Panc1 (cell line): ENCODE data around the gene ZNF157. TPM values are rescaled to one million over a fixed set of nuclear protein-coding genes. Genes with fewer than 3 reads are reported as not detected.

ENCODE experiments used
- ATAC-seq: fragments of 200-7000 bp; cut with Tn5 transposase; 2 replicates; pipeline ENCODE4 v1.9.1; 2020; ENCODE audit warnings: mild to moderate bottlenecking, moderate library complexity
- BruUV-seq: library from RNA; stranded (reverse); fragments of 400-500 nt; replicated peaks from 2 replicates; lab custom pipeline; 2021; lab: Mats Ljungman, UMichigan
- CTCF ChIA-PET: fragments of 300-600 bp; sonication (Branson Sonifier 250); formaldehyde crosslinking; loops from one replicate; lab custom pipeline; 2022; ENCODE audit warnings: antibody characterized with exemption; lab: Charles Lee
- POLR2A ChIA-PET: fragments of 300-600 bp; sonication (Branson Sonifier 250); formaldehyde crosslinking; loops from one replicate; lab custom pipeline; 2022; ENCODE audit warnings: antibody characterized with exemption; lab: Charles Lee
- DNase-seq: peaks from one replicate; pipeline ENCODE4 v3.0.0-alpha.2; 2010; ENCODE audit warnings: low read depth, low spot score
- H3K27ac ChIP-seq: 2 replicates; pipeline ENCODE4 v1.5.1; 2011; ENCODE audit warnings: mild to moderate bottlenecking, low read length, inconsistent platforms
- H3K27me3 ChIP-seq: fragments of 200-500 bp; sonication (Bioruptor generic); 2 replicates; pipeline ENCODE4 v1.6.0; 2014; ENCODE audit warnings: low read length, inconsistent platforms; ENCODE audit not compliant: control insufficient read depth, insufficient read depth
- H3K36me3 ChIP-seq: fragments of 200-500 bp; sonication (Bioruptor generic); 2 replicates; pipeline ENCODE4 v1.5.1; 2014; ENCODE audit warnings: inconsistent platforms, mild to moderate bottlenecking, low read length, moderate library complexity; ENCODE audit not compliant: control insufficient read depth, insufficient read depth
- H3K4me1 ChIP-seq: 2 replicates; pipeline ENCODE4 v1.5.1; 2011; ENCODE audit warnings: inconsistent platforms, mild to moderate bottlenecking, low read length, moderate library complexity; ENCODE audit not compliant: control insufficient read depth, insufficient read depth
- H3K4me3 ChIP-seq, 2 experiments: 2 replicates each; pipeline ENCODE4 v1.5.1; 2011 to 2012; ENCODE audit warnings: low read depth in 2 of 2, low read length in 2 of 2, mild to moderate bottlenecking in 2 of 2, inconsistent platforms in 1 of 2, moderate library complexity in 1 of 2
- H3K9me3 ChIP-seq: fragments of 200-500 bp; sonication (Bioruptor generic); 2 replicates; pipeline ENCODE4 v1.5.1; 2014; ENCODE audit warnings: low read depth, mild to moderate bottlenecking, inconsistent platforms, low read length, moderate library complexity; ENCODE audit not compliant: control insufficient read depth, insufficient read depth
- POLR2AphosphoS5 ChIP-seq: IDR thresholded peaks from 2 replicates; pipeline ENCODE4 v1.6.1; 2012; ENCODE audit warnings: mild to moderate bottlenecking, low read depth, low read length, moderate library complexity
- SIN3A ChIP-seq: IDR thresholded peaks from 2 replicates; pipeline ENCODE4 v1.6.1; 2012; ENCODE audit warnings: low read depth, mild to moderate bottlenecking, low read length, moderate library complexity, borderline replicate concordance; ENCODE audit not compliant: insufficient read depth
- TCF7L2 ChIP-seq: IDR thresholded peaks from 2 replicates; pipeline ENCODE4 v1.6.1; 2011; ENCODE audit warnings: mild to moderate bottlenecking, low read depth, low read length, inconsistent platforms
- in situ Hi-C: cut with HindIII; loops from 2 replicates; pipeline ENCODE4 v1.10.0; 2016; ENCODE audit warnings: low sequenced_read_pairs, low pct_unique_long_range_greater_than_20kb
- intact Hi-C: fragments of 100-400 bp; cut with micrococcal nuclease; formaldehyde crosslinking; loops from one replicate; pipeline ENCODE4 v1.10.0; 2022; ENCODE audit not compliant: unreplicated experiment
- total RNA-seq: library from RNA; stranded (reverse); gene quantifications from one replicate; pipeline ENCODE4 v1.2.1, GENCODE V29; 2021; ENCODE audit not compliant: unreplicated experiment
- TF ChIP-seq, protein P1 (sequence below), 2 experiments: IDR thresholded peaks; 2 replicates each; pipeline ENCODE4 v1.6.1; 2011 to 2012; ENCODE audit warnings: low read depth in 2 of 2, control low read depth in 1 of 2, low read length in 1 of 2, mild to moderate bottlenecking in 1 of 2, moderate library complexity in 1 of 2; ENCODE audit not compliant: insufficient read depth in 1 of 2
- TF ChIP-seq, protein P2 (sequence below): fragments of 450-650 bp; IDR thresholded peaks from 2 replicates; pipeline ENCODE4 v1.5.1; 2017; ENCODE audit warnings: mild to moderate bottlenecking

The ZNF157 gene
- total RNA-seq, 1 experiment from 2014 or later: not detected

DNA sequence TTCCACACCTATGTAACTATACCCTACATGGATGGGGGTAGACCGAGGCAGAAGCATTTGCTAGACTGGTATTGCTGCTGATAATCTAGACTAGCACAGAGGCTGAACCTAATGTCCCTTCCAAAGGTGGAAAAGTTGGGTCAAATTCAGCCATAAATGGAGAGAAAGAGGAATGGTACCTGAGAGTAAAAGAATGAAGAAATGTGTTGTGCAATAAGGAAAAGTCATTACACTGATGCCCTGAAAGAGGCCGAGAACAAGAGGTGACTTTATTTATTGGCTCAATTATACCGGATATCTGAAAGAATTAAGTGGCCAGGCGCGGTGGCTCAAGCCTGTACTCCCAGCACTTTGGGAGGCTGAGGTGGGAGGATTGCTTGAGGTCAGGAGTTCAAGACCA lies 60.5 kb downstream of the ZNF157 start:
- ATAC-seq (no peak), DNase-seq (no peak)
- Histone ChIP-seq H3K9me3 (no peaks in the 10 kb centered on the region), H3K27ac (no peak overlapping the region), H3K27me3 (no peaks in the 10 kb centered on the region), H3K4me1 (no peaks in the 10 kb centered on the region), H3K36me3 (no peaks in the 10 kb centered on the region), H3K4me3 (no peak overlapping the region)
- intact Hi-C loops (no loop called here), in situ Hi-C loops (no loop called here)
- ChIA-PET POLR2A (no interaction called here), CTCF (no interaction called here)
- TF ChIP-seq TCF7L2 (no peak), SIN3A (no peak), POLR2AphosphoS5 (no peak)
- TF ChIP-seq, protein P1, sequence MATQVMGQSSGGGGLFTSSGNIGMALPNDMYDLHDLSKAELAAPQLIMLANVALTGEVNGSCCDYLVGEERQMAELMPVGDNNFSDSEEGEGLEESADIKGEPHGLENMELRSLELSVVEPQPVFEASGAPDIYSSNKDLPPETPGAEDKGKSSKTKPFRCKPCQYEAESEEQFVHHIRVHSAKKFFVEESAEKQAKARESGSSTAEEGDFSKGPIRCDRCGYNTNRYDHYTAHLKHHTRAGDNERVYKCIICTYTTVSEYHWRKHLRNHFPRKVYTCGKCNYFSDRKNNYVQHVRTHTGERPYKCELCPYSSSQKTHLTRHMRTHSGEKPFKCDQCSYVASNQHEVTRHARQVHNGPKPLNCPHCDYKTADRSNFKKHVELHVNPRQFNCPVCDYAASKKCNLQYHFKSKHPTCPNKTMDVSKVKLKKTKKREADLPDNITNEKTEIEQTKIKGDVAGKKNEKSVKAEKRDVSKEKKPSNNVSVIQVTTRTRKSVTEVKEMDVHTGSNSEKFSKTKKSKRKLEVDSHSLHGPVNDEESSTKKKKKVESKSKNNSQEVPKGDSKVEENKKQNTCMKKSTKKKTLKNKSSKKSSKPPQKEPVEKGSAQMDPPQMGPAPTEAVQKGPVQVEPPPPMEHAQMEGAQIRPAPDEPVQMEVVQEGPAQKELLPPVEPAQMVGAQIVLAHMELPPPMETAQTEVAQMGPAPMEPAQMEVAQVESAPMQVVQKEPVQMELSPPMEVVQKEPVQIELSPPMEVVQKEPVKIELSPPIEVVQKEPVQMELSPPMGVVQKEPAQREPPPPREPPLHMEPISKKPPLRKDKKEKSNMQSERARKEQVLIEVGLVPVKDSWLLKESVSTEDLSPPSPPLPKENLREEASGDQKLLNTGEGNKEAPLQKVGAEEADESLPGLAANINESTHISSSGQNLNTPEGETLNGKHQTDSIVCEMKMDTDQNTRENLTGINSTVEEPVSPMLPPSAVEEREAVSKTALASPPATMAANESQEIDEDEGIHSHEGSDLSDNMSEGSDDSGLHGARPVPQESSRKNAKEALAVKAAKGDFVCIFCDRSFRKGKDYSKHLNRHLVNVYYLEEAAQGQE (IDR thresholded peaks at IDR 0.05; ENCODE audit: insufficient read depth in 1 of 2, low read depth in 2 of 2, low read length in 1 of 2): no peak
- BruUV-seq: no TSS peak

DNA sequence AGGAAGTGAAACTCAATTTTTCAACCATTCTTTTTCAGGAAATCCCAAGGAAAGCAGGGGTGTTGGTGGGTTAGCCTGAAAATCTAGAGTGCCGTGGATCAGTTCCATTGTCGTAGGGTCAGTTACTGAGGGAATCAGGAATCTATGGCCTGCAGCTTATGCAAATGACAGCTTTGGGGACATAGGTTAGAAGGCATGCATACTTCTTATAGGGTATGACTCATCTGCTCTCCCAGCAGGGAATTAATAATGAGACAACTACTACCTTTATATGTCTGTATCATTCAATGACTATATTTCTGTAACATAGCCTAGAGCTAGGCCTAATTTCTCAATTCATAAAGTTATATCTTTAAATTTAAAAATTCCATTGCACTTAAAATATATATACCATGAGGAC lies 76.1 kb downstream of the ZNF157 start:
- TF ChIP-seq, protein P2, sequence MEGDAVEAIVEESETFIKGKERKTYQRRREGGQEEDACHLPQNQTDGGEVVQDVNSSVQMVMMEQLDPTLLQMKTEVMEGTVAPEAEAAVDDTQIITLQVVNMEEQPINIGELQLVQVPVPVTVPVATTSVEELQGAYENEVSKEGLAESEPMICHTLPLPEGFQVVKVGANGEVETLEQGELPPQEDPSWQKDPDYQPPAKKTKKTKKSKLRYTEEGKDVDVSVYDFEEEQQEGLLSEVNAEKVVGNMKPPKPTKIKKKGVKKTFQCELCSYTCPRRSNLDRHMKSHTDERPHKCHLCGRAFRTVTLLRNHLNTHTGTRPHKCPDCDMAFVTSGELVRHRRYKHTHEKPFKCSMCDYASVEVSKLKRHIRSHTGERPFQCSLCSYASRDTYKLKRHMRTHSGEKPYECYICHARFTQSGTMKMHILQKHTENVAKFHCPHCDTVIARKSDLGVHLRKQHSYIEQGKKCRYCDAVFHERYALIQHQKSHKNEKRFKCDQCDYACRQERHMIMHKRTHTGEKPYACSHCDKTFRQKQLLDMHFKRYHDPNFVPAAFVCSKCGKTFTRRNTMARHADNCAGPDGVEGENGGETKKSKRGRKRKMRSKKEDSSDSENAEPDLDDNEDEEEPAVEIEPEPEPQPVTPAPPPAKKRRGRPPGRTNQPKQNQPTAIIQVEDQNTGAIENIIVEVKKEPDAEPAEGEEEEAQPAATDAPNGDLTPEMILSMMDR: no peak
- no peak for TF ChIP-seq TCF7L2
- no peak for TF ChIP-seq SIN3A
- TF ChIP-seq, protein P1 (IDR thresholded peaks at IDR 0.05; ENCODE audit: insufficient read depth in 1 of 2, low read depth in 2 of 2, low read length in 1 of 2): no peak
- TF ChIP-seq POLR2AphosphoS5: no peak
- no peak overlapping the region for H3K27ac ChIP-seq
- intact Hi-C loops: no loop called here
- DNase-seq (no peak), ATAC-seq (no peak)
- in situ Hi-C loops: no loop called here
- H3K4me3 ChIP-seq: no peak overlapping the region
- no peaks in the 10 kb centered on the region for H3K36me3 ChIP-seq
- no peaks in the 10 kb centered on the region for H3K27me3 ChIP-seq
- CTCF ChIA-PET: no interaction called here
- POLR2A ChIA-PET: no interaction called here
- BruUV-seq: no TSS peak
- H3K4me1 ChIP-seq: no peaks in the 10 kb centered on the region
- peaks cover 38% of the 10 kb centered on the region for H3K9me3 ChIP-seq
